SK-N-SH treated with all-trans-retinoic acid at 6 μM for 48 hours (cell line): ENCODE results near the gene TALDO1.

Experiments used
- ATAC-seq: fragments of 200-7000 bp; cut with Tn5 transposase; 3 replicates; pipeline ENCODE4 v1.9.1; 2020; ENCODE audit warnings: mild to moderate bottlenecking, moderate library complexity
- ARNTL ChIP-seq: fragments of 450-650 bp; formaldehyde crosslinking; IDR thresholded peaks from 2 replicates; pipeline ENCODE4 v1.5.0; 2020; ENCODE audit warnings: low read depth, mild to moderate bottlenecking, moderate library complexity, borderline replicate concordance
- BACH2 ChIP-seq: fragments of 250-450 bp; sonication (Bioruptor Pico); IDR thresholded peaks from 2 replicates; pipeline ENCODE4 v1.9.0; 2021; ENCODE audit warnings: mild to moderate bottlenecking, borderline replicate concordance
- CREB5 ChIP-seq: fragments of 250-450 bp; sonication (Bioruptor Pico); IDR thresholded peaks from 2 replicates; pipeline ENCODE4 v1.5.1; 2020; ENCODE audit warnings: low read depth, mild to moderate bottlenecking, moderate library complexity
- CSDC2 ChIP-seq: fragments of 250-450 bp; sonication (Bioruptor Pico); IDR thresholded peaks from 2 replicates; pipeline ENCODE4 v1.5.0; 2020; ENCODE audit warnings: mild to moderate bottlenecking, moderate library complexity
- ESRRG ChIP-seq: fragments of 250-450 bp; sonication (Bioruptor Pico); IDR thresholded peaks from 2 replicates; pipeline ENCODE4 v1.6.1; 2021; ENCODE audit warnings: mild to moderate bottlenecking
- GLIS3 ChIP-seq: fragments of 250-450 bp; sonication (Bioruptor Pico); IDR thresholded peaks from 2 replicates; pipeline ENCODE4 v1.5.0; 2020; ENCODE audit warnings: mild to moderate bottlenecking, moderate library complexity
- OSR1 ChIP-seq: fragments of 250-450 bp; sonication (Bioruptor Pico); IDR thresholded peaks from 2 replicates; pipeline ENCODE4 v1.8.0; 2022; ENCODE audit warnings: moderate library complexity, mild to moderate bottlenecking, inconsistent platforms
- PATZ1 ChIP-seq: fragments of 250-450 bp; sonication (Bioruptor Pico); IDR thresholded peaks from 2 replicates; pipeline ENCODE4 v1.8.0; 2020; ENCODE audit warnings: mild to moderate bottlenecking, moderate library complexity, borderline replicate concordance
- POU6F1 ChIP-seq: fragments of 250-450 bp; sonication (Bioruptor Pico); IDR thresholded peaks from 2 replicates; pipeline ENCODE4 v1.8.0; 2021; ENCODE audit warnings: low read depth, mild to moderate bottlenecking, moderate library complexity, borderline replicate concordance
- PPARA ChIP-seq: fragments of 250-450 bp; sonication (Bioruptor Pico); IDR thresholded peaks from 2 replicates; pipeline ENCODE4 v1.5.0; 2020; ENCODE audit warnings: mild to moderate bottlenecking, borderline replicate concordance
- RARB ChIP-seq: fragments of 250-450 bp; sonication (Bioruptor Pico); IDR thresholded peaks from 2 replicates; pipeline ENCODE4 v1.8.0; 2021; ENCODE audit warnings: mild to moderate bottlenecking, moderate library complexity
- SNAI2 ChIP-seq: fragments of 250-450 bp; sonication (Bioruptor Pico); IDR thresholded peaks from 2 replicates; pipeline ENCODE4 v1.5.0; 2020; ENCODE audit warnings: mild to moderate bottlenecking, moderate library complexity
- TCF4 ChIP-seq: fragments of 250-450 bp; sonication (Bioruptor Pico); IDR thresholded peaks from 2 replicates; pipeline ENCODE4 v1.8.0; 2021; ENCODE audit warnings: mild to moderate bottlenecking, moderate library complexity, borderline replicate concordance
- TOX ChIP-seq: fragments of 250-450 bp; sonication (Bioruptor Pico); IDR thresholded peaks from 2 replicates; pipeline ENCODE4 v1.8.0; 2021; ENCODE audit warnings: mild to moderate bottlenecking, moderate library complexity, borderline replicate concordance
- TSHZ2 ChIP-seq: fragments of 250-450 bp; sonication (Bioruptor Pico); IDR thresholded peaks from 2 replicates; pipeline ENCODE4 v1.5.0; 2020; ENCODE audit warnings: mild to moderate bottlenecking, moderate library complexity
- ZC3H10 ChIP-seq: fragments of 250-450 bp; sonication (Bioruptor Pico); IDR thresholded peaks from 2 replicates; pipeline ENCODE4 v1.5.1; 2021; ENCODE audit warnings: mild to moderate bottlenecking, moderate library complexity
- ZFP30 ChIP-seq: fragments of 450-650 bp; formaldehyde crosslinking; IDR thresholded peaks from 2 replicates; pipeline ENCODE4 v1.5.0; 2022; ENCODE audit warnings: mild to moderate bottlenecking, moderate library complexity
- ZNF565 ChIP-seq: fragments of 450-650 bp; formaldehyde crosslinking; conservative IDR thresholded peaks from 2 replicates; pipeline ENCODE4 v1.5.0; 2020; ENCODE audit warnings: low read depth, mild to moderate bottlenecking, moderate library complexity
- ZNF70 ChIP-seq: fragments of 450-650 bp; formaldehyde crosslinking; IDR thresholded peaks from 2 replicates; pipeline ENCODE4 v1.5.0; 2020; ENCODE audit warnings: mild to moderate bottlenecking, moderate library complexity
- ZNF8 ChIP-seq: fragments of 450-650 bp; formaldehyde crosslinking; IDR thresholded peaks from 2 replicates; pipeline ENCODE4 v1.5.0; 2020; ENCODE audit warnings: mild to moderate bottlenecking, moderate library complexity

Gene TALDO1

GRCh38 chr11:747158-748006, at the start of gene TALDO1:
Gene TALDO1 (plus strand): TSS chr11:747464. CDS start chr11:747482, 18 bp downstream.
- no peak for TF ChIP-seq RARB (CRISPR knock-in tag)
- no peak for TF ChIP-seq ZNF565 (CRISPR knock-in tag)
- peak; percentile 98 for ATAC-seq

GRCh38 chr11:697811-698311, 49.4 kb upstream of the TALDO1 start:
- TF ChIP-seq POU6F1 (CRISPR knock-in tag): no peak
- no peak for TF ChIP-seq TOX (CRISPR knock-in tag)
- no peak for TF ChIP-seq ZC3H10 (CRISPR knock-in tag)
- TF ChIP-seq OSR1 (CRISPR knock-in tag): no peak
- no peak for TF ChIP-seq CREB5 (CRISPR knock-in tag)
- TF ChIP-seq ZNF70 (CRISPR knock-in tag): no peak
- TF ChIP-seq ESRRG (CRISPR knock-in tag): no peak
- no peak for TF ChIP-seq PATZ1 (CRISPR knock-in tag)
- no peak for TF ChIP-seq SNAI2 (CRISPR knock-in tag)
- no peak for TF ChIP-seq RARB (CRISPR knock-in tag)
- no peak for TF ChIP-seq GLIS3 (CRISPR knock-in tag)
- no peak for TF ChIP-seq ZNF8 (CRISPR knock-in tag)
- no peak for TF ChIP-seq ZFP30
- no peak for TF ChIP-seq BACH2 (CRISPR knock-in tag)
- no peak for TF ChIP-seq ARNTL (CRISPR knock-in tag)
- no peak for TF ChIP-seq ZNF565 (CRISPR knock-in tag)
- ATAC-seq: no peak

GRCh38 chr11:698493-699115, 48.7 kb upstream of the TALDO1 start:
- ATAC-seq: no peak
- TF ChIP-seq ZNF565 (CRISPR knock-in tag): no peak
- no peak for TF ChIP-seq TCF4 (CRISPR knock-in tag)
- TF ChIP-seq CSDC2 (CRISPR knock-in tag): no peak
- no peak for TF ChIP-seq OSR1 (CRISPR knock-in tag)
- no peak for TF ChIP-seq ARNTL (CRISPR knock-in tag)
- TF ChIP-seq PPARA (CRISPR knock-in tag): no peak
- no peak for TF ChIP-seq TOX (CRISPR knock-in tag)
- no peak for TF ChIP-seq TSHZ2
- TF ChIP-seq, all 23 proteins: peak for 0
